ENCODE data around the gene SRP9. TPM values are rescaled to one million over a fixed set of nuclear protein-coding genes. Genes with fewer than 3 reads are reported as not detected.

The SRP9 gene
- total RNA-seq, 1 experiment from 2014 or later = 703 TPM

Other genes starting within 250 kb of the SRP9 start
- gene ENAH, start 124.7 kb upstream of the SRP9 start, total RNA-seq (2014; rRNA removed; shearing (Covaris generic)) = 69.5 and 71.7 TPM in 2 replicates
- gene EPHX1, start 32.3 kb downstream of the SRP9 start, total RNA-seq (2014; rRNA removed; shearing (Covaris generic)) = 55.3 and 55.8 TPM in 2 replicates
- gene TMEM63A, start 104.6 kb downstream of the SRP9 start, total RNA-seq (2014; rRNA removed; shearing (Covaris generic)) = 11.3 and 16.3 TPM in 2 replicates
- 0.10 TPM in 1 of 2 replicates, not detected in the other for gene LEFTY1, start 111.3 kb downstream of the SRP9 start, total RNA-seq (2014; rRNA removed; shearing (Covaris generic))
- gene PYCR2, start 146.4 kb downstream of the SRP9 start, total RNA-seq (2014; rRNA removed; shearing (Covaris generic)) = 31.6 and 60.0 TPM in 2 replicates
- not detected in 2 replicates for gene LEFTY2, start 163.4 kb downstream of the SRP9 start, total RNA-seq (2014; rRNA removed; shearing (Covaris generic))
- 15.5 and 28.7 TPM in 2 replicates for gene SDE2, start 221.5 kb downstream of the SRP9 start, total RNA-seq (2014; rRNA removed; shearing (Covaris generic))